HepG2 (cell line): ENCODE data around the gene ADAMTS4. TPM values are rescaled to one million over a fixed set of nuclear protein-coding genes. Genes with fewer than 3 reads are reported as not detected.

Experiments used
- ATF3 ChIP-seq: sonication (generic); formaldehyde crosslinking; IDR thresholded peaks from 2 replicates; pipeline ENCODE4 v1.4.0; 2020; ENCODE audit warnings: missing genetic modification reagents
- DMTF1 ChIP-seq: sonication (generic); formaldehyde crosslinking; IDR thresholded peaks from 2 replicates; pipeline ENCODE4 v1.4.0; 2020; ENCODE audit warnings: mild to moderate bottlenecking, missing genetic modification reagents
- FOXK1 ChIP-seq: sonication (generic); formaldehyde crosslinking; IDR thresholded peaks from 2 replicates; pipeline ENCODE4 v1.4.0; 2020; ENCODE audit warnings: low read depth, missing genetic modification reagents, borderline replicate concordance
- HDAC1 ChIP-seq: sonication (generic); formaldehyde crosslinking; IDR thresholded peaks from 2 replicates; pipeline ENCODE4 v1.5.1; 2020; ENCODE audit warnings: mild to moderate bottlenecking, missing genetic modification reagents
- MTA1 ChIP-seq: sonication (generic); formaldehyde crosslinking; IDR thresholded peaks from 2 replicates; pipeline ENCODE4 v1.4.0; 2020; ENCODE audit warnings: missing genetic modification reagents, mild to moderate bottlenecking, borderline replicate concordance
- NFE2 ChIP-seq: sonication (generic); formaldehyde crosslinking; IDR thresholded peaks from 2 replicates; pipeline ENCODE4 v1.4.0; 2020; ENCODE audit warnings: missing genetic modification reagents
- NFKBIZ ChIP-seq: IDR thresholded peaks from 2 replicates; pipeline ENCODE4 v1.6.1; 2018; ENCODE audit warnings: missing genetic modification reagents, missing compliant biosample characterization
- PRDM10 ChIP-seq: sonication (generic); formaldehyde crosslinking; IDR thresholded peaks from 2 replicates; pipeline ENCODE4 v1.4.0; 2020; ENCODE audit warnings: low read depth, missing genetic modification reagents
- RFXANK ChIP-seq: IDR thresholded peaks from 2 replicates; pipeline ENCODE4 v1.6.1; 2016
- SIN3A ChIP-seq: IDR thresholded peaks from 2 replicates; pipeline ENCODE4 v1.6.1; 2011; ENCODE audit warnings: low read depth, mild to moderate bottlenecking, control low read depth, low read length, borderline replicate concordance
- THAP7 ChIP-seq: sonication (generic); formaldehyde crosslinking; IDR thresholded peaks from 2 replicates; pipeline ENCODE4 v1.8.1; 2023; ENCODE audit warnings: mild to moderate bottlenecking, missing genetic modification reagents
- ZNF12 ChIP-seq: sonication (generic); formaldehyde crosslinking; IDR thresholded peaks from 2 replicates; pipeline ENCODE4 v1.5.0; 2020; ENCODE audit warnings: missing genetic modification reagents
- ZNF235 ChIP-seq: sonication (generic); formaldehyde crosslinking; IDR thresholded peaks from 2 replicates; pipeline ENCODE4 v1.8.1; 2023; ENCODE audit warnings: mild to moderate bottlenecking, missing genetic modification reagents, borderline replicate concordance
- ZNF253 ChIP-seq: sonication (generic); formaldehyde crosslinking; IDR thresholded peaks from 2 replicates; pipeline ENCODE4 v1.8.0; 2022; ENCODE audit warnings: mild to moderate bottlenecking, missing genetic modification reagents, borderline replicate concordance
- ZNF639 ChIP-seq: conservative IDR thresholded peaks from 2 replicates; pipeline ENCODE4 v1.6.1; 2018; ENCODE audit warnings: missing genetic modification reagents
- ZNF792 ChIP-seq: IDR thresholded peaks from 2 replicates; pipeline ENCODE4 v1.6.1; 2016
- polyA plus RNA-seq, 8 experiments: library from polyadenylated mRNA; depleted of rRNA in 3 of 8; stranded (reverse) in 7 of 8; unstranded in 1 of 8; fragments of >200 nt; fragmentation: Illumina TruSeq in 4 of 8; extraction: Trizol in 4 of 8; gene quantifications; 2 replicates each; pipeline versions ENCODE4 v1.2.1 to v1.2.3, GENCODE V29; 2011 to 2016; ENCODE audit warnings: low read depth in 4 of 8, missing spikeins in 1 of 8, mixed read lengths in 1 of 8; ENCODE audit not compliant: insufficient read depth in 1 of 8
- total RNA-seq, 5 experiments: library from RNA; depleted of rRNA; stranded (reverse); fragments of >200 nt; fragmentation: Illumina TruSeq; extraction: Trizol; gene quantifications; 2 replicates each; pipeline ENCODE4 v1.2.3, GENCODE V29; 2016; ENCODE audit warnings: low read depth in 1 of 5

ADAMTS4 gene
- total and polyA plus RNA-seq, 2 of the 13 experiments (the other 11 are each of a cell fraction or from before 2014, with no cell fraction given): 0.51 to 1.7 TPM

- TF ChIP-seq PRDM10 (CRISPR knock-in tag): no peak
- no peak for TF ChIP-seq ZNF12 (CRISPR knock-in tag)
- TF ChIP-seq ZNF639 (CRISPR knock-in tag): no peak
- no peak for TF ChIP-seq NFE2 (CRISPR knock-in tag)
- 0 out of 2 replicates have a peak, but pooled peaks have one; percentile 25 for TF ChIP-seq ATF3 (CRISPR knock-in tag)
- TF ChIP-seq THAP7 (CRISPR knock-in tag): no peak
- TF ChIP-seq RFXANK (CRISPR knock-in tag): no peak
- TF ChIP-seq HDAC1 (CRISPR knock-in tag): peak; percentile 59
- TF ChIP-seq DMTF1 (CRISPR knock-in tag): no peak
- peak; percentile 55; the same call in 1 of the 2 replicates for TF ChIP-seq SIN3A
- TF ChIP-seq ZNF253 (CRISPR knock-in tag): no peak
- TF ChIP-seq ZNF792 (CRISPR knock-in tag): 0 out of 2 replicates have a peak, but pooled peaks have one; percentile 27
- TF ChIP-seq ZNF235 (CRISPR knock-in tag): no peak
- no peak for TF ChIP-seq MTA1
- TF ChIP-seq NFKBIZ (CRISPR knock-in tag): no peak
- peak; percentile 28; the same call in 1 of the 2 replicates for TF ChIP-seq FOXK1 (CRISPR knock-in tag)
These were observed 39.6 kb downstream of the ADAMTS4 start, which contains the start of gene USP21 (continued) for GRCh38 chr1:161159087-161159912.
